HG03039 (cell line): ENCODE data around the gene TAF4.
"Not testable (repeated sequence)": the region's sequence is repeated elsewhere in the genome, so short reads cannot be mapped to it uniquely, and the experiment has no call there.

Experiments
- ATAC-seq: cut with Tn5 transposase; IDR thresholded peaks from one replicate; pipeline ENCODE4 v1.9.1; 2021; ENCODE audit warnings: mild to moderate bottlenecking, moderate library complexity; ENCODE audit not compliant: unreplicated experiment

TAF4 gene

GRCh38 chr20:62065674-62066338 is at the start of gene TAF4:
Gene TAF4, minus strand, starts transcription at chr20:62065881. Its CDS starts 71 bp downstream, at chr20:62065810.
- ATAC-seq: peak; percentile 60

- no peak for ATAC-seq
Observed at GRCh38 chr20:62114894-62115293, 49.2 kb upstream of the TAF4 start.

GRCh38 chr20:62112368-62112767 is 46.7 kb upstream of the TAF4 start:
- ATAC-seq: no peak

GRCh38 chr20:62111148-62111547 is 45.5 kb upstream of the TAF4 start:
- no peak for ATAC-seq

GRCh38 chr20:62105592-62105991 is 39.9 kb upstream of the TAF4 start:
- ATAC-seq: no peak

GRCh38 chr20:62104791-62105345 is 39.2 kb upstream of the TAF4 start:
- ATAC-seq: no peak

- ATAC-seq: no peak
Observed at GRCh38 chr20:62104234-62104789, 38.6 kb upstream of the TAF4 start.

- no peak for ATAC-seq
Observed at GRCh38 chr20:62103508-62104233, 38.0 kb upstream of the TAF4 start.

- no peak for ATAC-seq
Observed at GRCh38 chr20:62101078-62101477, 35.4 kb upstream of the TAF4 start.

GRCh38 chr20:62097881-62098407 is 32.3 kb upstream of the TAF4 start:
- ATAC-seq: no peak

GRCh38 chr20:62096421-62097380 is 31.0 kb upstream of the TAF4 start:
- ATAC-seq: no peak

- ATAC-seq: no peak
Observed at GRCh38 chr20:62089393-62089792, 23.7 kb upstream of the TAF4 start.

- no peak for ATAC-seq
Observed at GRCh38 chr20:62088258-62089127, 22.8 kb upstream of the TAF4 start.

- no peak for ATAC-seq
Observed at GRCh38 chr20:62087632-62088031, 22.0 kb upstream of the TAF4 start.

- ATAC-seq: no peak
Observed at GRCh38 chr20:62087227-62087626, 21.5 kb upstream of the TAF4 start.

- ATAC-seq: no peak
Observed at GRCh38 chr20:62085206-62085605, 19.5 kb upstream of the TAF4 start.

- not testable (repeated sequence) for ATAC-seq
Observed at GRCh38 chr20:62084224-62084623, 18.5 kb upstream of the TAF4 start.

- ATAC-seq: no peak
Observed at GRCh38 chr20:62083312-62083711, 17.6 kb upstream of the TAF4 start.

- ATAC-seq: no peak
Observed at GRCh38 chr20:62080249-62080990, 14.7 kb upstream of the TAF4 start.
